Activated T-helper 2 cell treated with anti-CD3 and anti-CD28 coated beads, Interferon-gamma antibody, Interleukin-2, Interleukin-4, amounts not matched to agents 10 μg/mL and 5 μg/mL and 100 μg/mL, durations not matched to agents 14 hours and 24 hours and 36 hours (primary cell): ENCODE measurements around the gene TSPAN7. TPM values are rescaled to one million over a fixed set of nuclear protein-coding genes. Genes with fewer than 3 reads are reported as not detected.

Experiments used
- DNase-seq: peaks from one replicate; pipeline ENCODE4 v3.0.0; 2021; ENCODE audit warnings: low spot score
- H3K27ac Mint-ChIP-seq: one replicate; pipeline ENCODE4 v1.8.0; 2021; ENCODE audit warnings: mixed read lengths
- H3K27me3 Mint-ChIP-seq: one replicate; pipeline ENCODE4 v1.8.0; 2021; ENCODE audit warnings: low read depth, mixed read lengths
- H3K36me3 Mint-ChIP-seq: one replicate; pipeline ENCODE4 v1.8.0; 2021; ENCODE audit warnings: low read depth, mixed read lengths
- H3K4me1 Mint-ChIP-seq: one replicate; pipeline ENCODE4 v1.8.0; 2021; ENCODE audit warnings: low read depth, mixed read lengths
- H3K4me3 Mint-ChIP-seq: one replicate; pipeline ENCODE4 v1.8.0; 2021; ENCODE audit warnings: low read depth, mild to moderate bottlenecking, moderate library complexity, mixed read lengths
- H3K9me3 Mint-ChIP-seq: one replicate; pipeline ENCODE4 v1.8.0; 2021; ENCODE audit warnings: mixed read lengths
- intact Hi-C: fragments of 100-400 bp; cut with micrococcal nuclease; formaldehyde crosslinking; loops from one replicate; pipeline ENCODE4 v1.15.1; 2023
- total RNA-seq: library from RNA; stranded (reverse); gene quantifications from 2 replicates; pipeline ENCODE4 v1.2.3, GENCODE V29; 2022

TSPAN7 gene
- total RNA-seq, 1 donor from 2014 or later: not detected

- DNase-seq: no peak
- intact Hi-C loops: no loop called here
- Mint-ChIP-seq H3K4me1 (peaks cover 2% of the 10 kb centered on the region), H3K36me3 (no peaks in the 10 kb centered on the region), H3K4me3 (peak overlapping the region; percentile 70), H3K9me3 (no peaks in the 10 kb centered on the region), H3K27me3 (peaks cover 22% of the 10 kb centered on the region), H3K27ac (no peak overlapping the region)
Measured at GRCh38 chrX:38561951-38562719, 793 bp downstream of the TSPAN7 start.

- peaks cover 26% of the 10 kb centered on the region for H3K27me3 Mint-ChIP-seq
- no peaks in the 10 kb centered on the region for H3K9me3 Mint-ChIP-seq
- DNase-seq: no peak
- H3K36me3 Mint-ChIP-seq: no peaks in the 10 kb centered on the region
- H3K4me3 Mint-ChIP-seq: no peak overlapping the region
- H3K27ac Mint-ChIP-seq: no peak overlapping the region
- intact Hi-C loops: no loop called here
- H3K4me1 Mint-ChIP-seq: peaks cover 2% of the 10 kb centered on the region
Measured at GRCh38 chrX:38563030-38563429, 1.7 kb downstream of the TSPAN7 start.

GRCh38 chrX:38570396-38570795 lies 9.1 kb downstream of the TSPAN7 start:
- no peak overlapping the region for H3K27ac Mint-ChIP-seq
- H3K27me3 Mint-ChIP-seq: peaks cover 14% of the 10 kb centered on the region
- H3K4me1 Mint-ChIP-seq: no peaks in the 10 kb centered on the region
- intact Hi-C loops: no loop called here
- no peak for DNase-seq
- no peaks in the 10 kb centered on the region for H3K9me3 Mint-ChIP-seq
- H3K4me3 Mint-ChIP-seq: no peak overlapping the region
- no peaks in the 10 kb centered on the region for H3K36me3 Mint-ChIP-seq

GRCh38 chrX:38571058-38571457 lies 9.7 kb downstream of the TSPAN7 start:
- H3K4me3 Mint-ChIP-seq: no peak overlapping the region
- H3K36me3 Mint-ChIP-seq: no peaks in the 10 kb centered on the region
- DNase-seq: no peak
- intact Hi-C loops: no loop called here
- H3K4me1 Mint-ChIP-seq: no peaks in the 10 kb centered on the region
- peaks cover 14% of the 10 kb centered on the region for H3K27me3 Mint-ChIP-seq
- H3K27ac Mint-ChIP-seq: no peak overlapping the region
- no peaks in the 10 kb centered on the region for H3K9me3 Mint-ChIP-seq

- intact Hi-C loops: no loop called here
- no peak overlapping the region for H3K27ac Mint-ChIP-seq
- H3K36me3 Mint-ChIP-seq: no peaks in the 10 kb centered on the region
Measured at GRCh38 chrX:38574858-38575257, 13.5 kb downstream of the TSPAN7 start.

GRCh38 chrX:38575888-38576287 lies 14.5 kb downstream of the TSPAN7 start:
- Mint-ChIP-seq H3K4me3 (no peak overlapping the region), H3K36me3 (no peaks in the 10 kb centered on the region), H3K27me3 (peaks cover 4% of the 10 kb centered on the region), H3K4me1 (no peaks in the 10 kb centered on the region), H3K27ac (no peak overlapping the region), H3K9me3 (no peaks in the 10 kb centered on the region)
- no peak for DNase-seq
- intact Hi-C loops: no loop called here

More at GRCh38 chrX:38574858-38575257, 13.5 kb downstream of the TSPAN7 start:
- Mint-ChIP-seq H3K9me3 (no peaks in the 10 kb centered on the region), H3K4me1 (no peaks in the 10 kb centered on the region), H3K27me3 (peaks cover 4% of the 10 kb centered on the region), H3K4me3 (no peak overlapping the region)
- DNase-seq: no peak

GRCh38 chrX:38577738-38578137 lies 16.4 kb downstream of the TSPAN7 start:
- peaks cover 4% of the 10 kb centered on the region for H3K27me3 Mint-ChIP-seq
- no peak for DNase-seq
- no peaks in the 10 kb centered on the region for H3K36me3 Mint-ChIP-seq
- no peaks in the 10 kb centered on the region for H3K9me3 Mint-ChIP-seq
- H3K4me1 Mint-ChIP-seq: no peaks in the 10 kb centered on the region
- H3K4me3 Mint-ChIP-seq: no peak overlapping the region
- intact Hi-C loops: no loop called here
- no peak overlapping the region for H3K27ac Mint-ChIP-seq

GRCh38 chrX:38578167-38578566 lies 16.8 kb downstream of the TSPAN7 start:
- intact Hi-C loops: no loop called here
- no peak for DNase-seq
- H3K27me3 Mint-ChIP-seq: peaks cover 8% of the 10 kb centered on the region
- H3K27ac Mint-ChIP-seq: no peak overlapping the region
- H3K9me3 Mint-ChIP-seq: no peaks in the 10 kb centered on the region
- H3K4me3 Mint-ChIP-seq: no peak overlapping the region
- no peaks in the 10 kb centered on the region for H3K36me3 Mint-ChIP-seq
- no peaks in the 10 kb centered on the region for H3K4me1 Mint-ChIP-seq

- Mint-ChIP-seq H3K4me1 (no peaks in the 10 kb centered on the region), H3K27ac (no peak overlapping the region), H3K4me3 (no peak overlapping the region), H3K36me3 (no peaks in the 10 kb centered on the region), H3K9me3 (no peaks in the 10 kb centered on the region), H3K27me3 (peaks cover 4% of the 10 kb centered on the region)
- intact Hi-C loops: no loop called here
- DNase-seq: no peak
Measured at GRCh38 chrX:38583181-38583580, 21.8 kb downstream of the TSPAN7 start.

- Mint-ChIP-seq H3K4me3 (no peak overlapping the region), H3K36me3 (no peaks in the 10 kb centered on the region), H3K27me3 (peaks cover 7% of the 10 kb centered on the region), H3K9me3 (no peaks in the 10 kb centered on the region), H3K4me1 (no peaks in the 10 kb centered on the region), H3K27ac (no peak overlapping the region)
- DNase-seq: no peak
- intact Hi-C loops: no loop called here
Measured at GRCh38 chrX:38594434-38594833, 33.1 kb downstream of the TSPAN7 start.

- Mint-ChIP-seq H3K4me3 (no peak overlapping the region), H3K36me3 (no peaks in the 10 kb centered on the region), H3K27me3 (peaks cover 7% of the 10 kb centered on the region), H3K9me3 (no peaks in the 10 kb centered on the region), H3K27ac (no peak overlapping the region), H3K4me1 (no peaks in the 10 kb centered on the region)
- no peak for DNase-seq
- intact Hi-C loops: no loop called here
Measured at GRCh38 chrX:38595801-38596200, 34.5 kb downstream of the TSPAN7 start.

- Mint-ChIP-seq H3K9me3 (no peaks in the 10 kb centered on the region), H3K36me3 (no peaks in the 10 kb centered on the region), H3K4me1 (no peaks in the 10 kb centered on the region), H3K4me3 (no peak overlapping the region), H3K27me3 (peaks cover 7% of the 10 kb centered on the region), H3K27ac (no peak overlapping the region)
- DNase-seq: no peak
- intact Hi-C loops: no loop called here
Measured at GRCh38 chrX:38596939-38597338, 35.6 kb downstream of the TSPAN7 start.

GRCh38 chrX:38599796-38600755 lies 38.7 kb downstream of the TSPAN7 start:
- Mint-ChIP-seq H3K9me3 (no peaks in the 10 kb centered on the region), H3K27ac (no peak overlapping the region), H3K4me3 (no peak overlapping the region), H3K27me3 (no peaks in the 10 kb centered on the region), H3K4me1 (no peaks in the 10 kb centered on the region), H3K36me3 (no peaks in the 10 kb centered on the region)
- DNase-seq: no peak
- intact Hi-C loops: no loop called here
